ENCODE data around the gene PMP22.
"Not testable (repeated sequence)": the region's sequence is repeated elsewhere in the genome, so short reads cannot be mapped to it uniquely, and the experiment has no call there.

Gene PMP22

DNA sequence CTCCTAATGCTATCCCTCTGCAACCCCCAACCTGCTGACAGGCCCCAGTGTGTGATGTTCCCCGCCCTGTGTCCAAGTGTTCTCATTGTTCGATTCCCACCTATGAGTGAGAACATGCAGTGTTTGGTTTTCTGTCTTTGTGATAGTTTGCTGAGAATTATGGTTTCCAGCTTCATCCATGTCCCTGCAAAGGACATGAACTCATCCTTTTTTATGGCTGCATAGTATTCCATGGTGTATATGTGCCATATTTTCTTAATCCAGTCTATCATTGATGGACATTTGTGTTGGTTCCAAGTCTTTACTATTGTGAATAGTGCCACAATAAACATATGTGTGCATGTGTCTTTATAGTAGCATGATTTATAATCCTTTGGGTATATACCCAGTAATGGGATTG, 62.1 kb downstream of the PMP22 start:
- DNase-seq (ENCODE audit: low read depth) = not testable (repeated sequence)

DNA sequence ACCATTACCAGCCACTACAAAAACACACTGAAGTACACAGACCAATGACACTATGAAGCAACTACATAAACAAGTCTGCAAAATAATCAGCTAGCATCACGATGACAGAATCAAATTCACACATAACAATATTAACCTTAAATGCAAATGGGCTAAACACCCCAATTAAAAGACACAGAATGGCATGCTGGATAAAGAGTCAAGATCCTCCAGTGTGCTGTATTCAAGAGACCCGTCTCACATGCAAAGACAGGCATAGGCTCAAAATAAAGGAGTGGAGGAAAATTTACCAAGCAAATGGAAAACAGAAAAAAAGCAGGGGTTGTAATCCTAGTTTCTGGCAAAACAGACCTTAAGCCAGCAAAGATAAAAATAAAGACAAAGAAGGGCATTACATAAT, 64.6 kb downstream of the PMP22 start:
- not testable (repeated sequence) for DNase-seq (ENCODE audit: low read depth)

GRCh38 chr17:15197229-15197628, 67.9 kb downstream of the PMP22 start:
- DNase-seq (ENCODE audit: low read depth) = no peak

GRCh38 chr17:15194859-15195277, 70.3 kb downstream of the PMP22 start:
- DNase-seq (ENCODE audit: low read depth) = no peak

DNA sequence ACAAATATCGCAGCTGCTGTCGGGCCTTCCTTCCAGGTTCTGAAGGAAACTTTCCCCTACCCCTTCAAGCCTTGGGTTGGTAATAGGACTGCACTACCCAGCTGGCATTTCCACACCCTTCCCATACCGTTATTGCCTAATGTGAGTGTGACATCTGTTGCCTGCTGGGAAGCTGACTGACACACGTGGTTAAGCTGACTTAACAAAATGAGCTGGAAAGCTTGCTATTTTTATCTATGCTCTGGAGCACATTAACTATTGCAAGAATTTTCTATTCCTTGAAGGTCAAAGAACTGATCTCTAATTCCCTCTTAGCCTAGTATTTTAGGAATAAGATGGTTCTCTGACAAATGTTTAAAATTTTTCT, 79.5 kb downstream of the PMP22 start:
- DNase-seq (ENCODE audit: low read depth) = no peak

DNA sequence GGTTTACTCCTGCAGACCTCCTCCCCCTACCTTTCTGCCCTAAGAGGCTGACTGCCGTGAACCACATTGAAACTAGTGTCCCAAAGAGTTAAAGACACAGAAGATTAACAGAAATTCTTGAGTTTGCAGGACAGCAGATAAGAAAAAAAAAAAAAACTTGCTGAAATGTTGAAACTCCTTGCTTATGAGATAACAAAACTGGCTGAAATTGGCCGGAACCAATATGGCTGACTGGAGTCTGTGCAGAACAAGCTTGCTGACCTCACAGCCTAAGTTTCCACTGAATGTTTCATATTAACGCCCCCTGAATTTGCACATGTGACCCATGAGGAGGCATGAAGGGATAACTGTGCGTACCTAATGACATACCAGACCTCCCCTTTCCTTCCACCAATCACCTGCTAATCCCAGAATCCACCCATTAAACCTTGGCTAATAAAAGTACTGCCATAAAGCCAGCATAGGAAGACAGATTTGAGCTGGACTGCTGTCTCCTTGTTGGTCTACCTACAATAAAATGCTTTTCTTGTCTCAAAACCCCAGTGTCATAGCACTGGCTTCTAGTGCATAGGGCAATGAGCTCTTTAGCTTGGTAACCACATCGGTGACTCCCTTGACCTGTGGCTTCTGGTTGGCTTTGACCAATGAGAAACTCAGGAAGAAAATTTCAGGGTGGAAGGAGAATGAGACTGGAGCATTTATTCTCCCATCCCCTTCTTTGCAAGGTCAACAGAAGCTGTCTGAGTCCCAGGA, 80.1 kb downstream of the PMP22 start:
- no peak for DNase-seq (ENCODE audit: low read depth)

DNA sequence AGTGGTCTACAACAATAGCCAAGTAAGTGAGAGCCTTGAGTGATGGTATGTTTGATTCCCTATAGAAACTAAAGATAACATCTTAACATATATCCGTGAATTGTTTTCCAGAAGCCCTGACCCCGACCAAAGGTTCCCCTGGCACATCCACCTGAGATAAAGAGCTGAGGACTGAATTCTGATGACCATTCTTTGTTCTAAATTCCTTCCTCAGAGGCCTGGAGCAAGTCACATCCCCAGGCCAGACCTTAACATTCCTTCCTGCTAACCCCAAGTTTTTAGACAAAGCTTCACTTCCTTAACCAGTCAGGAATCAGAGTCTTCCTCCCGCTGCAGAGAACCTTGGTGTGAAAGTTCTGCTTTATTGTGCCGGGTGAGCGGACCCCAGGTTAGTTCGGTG, 83.3 kb downstream of the PMP22 start:
- no peak for DNase-seq (ENCODE audit: low read depth)

DNA sequence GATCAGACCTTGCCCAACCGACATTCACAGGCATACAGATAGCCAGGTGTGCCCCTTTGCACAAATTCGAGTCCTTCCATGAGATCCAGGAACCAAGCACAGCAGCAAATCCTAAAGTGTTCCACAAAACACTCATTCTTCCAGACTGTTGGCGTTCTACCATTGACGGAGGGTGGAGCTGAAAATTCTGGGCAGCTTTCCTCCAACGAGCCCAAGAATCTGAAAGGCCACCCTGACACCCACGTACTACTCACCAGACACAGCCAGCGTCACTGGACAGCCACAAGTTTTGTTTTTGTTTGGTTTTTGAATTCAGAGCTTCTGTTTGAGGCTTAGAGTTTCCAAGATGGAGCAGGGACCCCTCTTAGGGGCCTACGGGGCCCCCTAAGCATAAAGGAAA, 83.8 kb downstream of the PMP22 start:
- no peak for DNase-seq (ENCODE audit: low read depth)

- no peak for DNase-seq (ENCODE audit: low read depth)
These were observed 85.0 kb downstream of the PMP22 start for GRCh38 chr17:15180121-15180561.
